ENCODE data around the gene AGPAT3.
"Not testable (repeated sequence)": the region's sequence is repeated elsewhere in the genome, so short reads cannot be mapped to it uniquely, and the experiment has no call there.

Gene AGPAT3

GRCh38 chr21:43882952-43883545 lies 18.0 kb downstream of the AGPAT3 start:
- DNase-seq (ENCODE audit: low read depth in 3 of 3) = no peak

GRCh38 chr21:43884012-43884860 lies 19.2 kb downstream of the AGPAT3 start:
- DNase-seq (ENCODE audit: low read depth in 3 of 3) = no peak

- DNase-seq (ENCODE audit: low read depth in 3 of 3) = no peak
Measured at GRCh38 chr21:43884861-43885417, 19.9 kb downstream of the AGPAT3 start.

DNA sequence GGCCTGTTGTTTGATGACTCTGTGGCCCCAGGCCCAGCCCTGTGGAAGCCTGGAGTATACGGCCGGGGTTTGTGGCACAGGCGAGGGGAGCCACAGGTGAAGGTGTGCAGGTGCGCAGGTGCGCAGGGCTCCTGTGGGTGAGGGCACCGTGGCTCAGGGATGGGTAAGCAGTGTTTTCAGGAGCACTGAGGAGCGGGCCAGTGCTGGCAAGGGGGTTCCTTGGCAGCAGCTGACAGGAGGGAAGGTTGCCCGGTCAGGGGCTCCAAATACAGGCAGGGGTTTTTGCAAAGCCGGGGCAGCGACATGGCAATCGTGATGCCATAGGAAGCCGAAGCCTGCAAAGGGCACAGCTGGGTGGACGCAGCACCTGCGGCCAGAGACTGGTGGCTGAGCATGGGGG lies 20.7 kb downstream of the AGPAT3 start:
- DNase-seq (ENCODE audit: low read depth in 3 of 3) = no peak

- DNase-seq (ENCODE audit: low read depth in 3 of 3) = no peak
Measured at GRCh38 chr21:43886565-43886964, 21.5 kb downstream of the AGPAT3 start.

- no peak for DNase-seq (ENCODE audit: low read depth in 3 of 3)
Measured at GRCh38 chr21:43889069-43889468, 24.0 kb downstream of the AGPAT3 start.

DNA sequence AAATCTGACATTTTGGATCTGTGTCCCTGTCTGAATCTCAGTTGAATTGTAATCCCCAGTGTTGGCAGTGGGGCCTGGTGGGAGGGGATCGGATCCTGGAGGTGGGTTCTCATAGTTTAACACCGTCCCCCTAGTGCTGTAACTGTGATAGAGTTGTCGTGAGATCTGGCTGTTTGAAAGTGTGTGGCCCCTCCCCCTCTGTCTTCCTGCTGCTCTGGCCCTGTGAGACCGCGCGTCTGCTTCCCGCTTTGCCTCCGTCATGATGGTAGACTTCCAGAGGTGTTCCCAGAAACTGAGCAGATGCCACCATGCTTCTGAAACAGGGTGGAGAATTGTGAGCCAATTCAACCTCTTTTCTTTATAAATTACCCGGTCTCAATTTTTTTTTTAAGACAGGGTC lies 25.0 kb downstream of the AGPAT3 start:
- DNase-seq (ENCODE audit: low read depth in 3 of 3) = no peak

GRCh38 chr21:43892334-43892733 lies 27.3 kb downstream of the AGPAT3 start:
- no peak for DNase-seq (ENCODE audit: low read depth in 3 of 3)

DNA sequence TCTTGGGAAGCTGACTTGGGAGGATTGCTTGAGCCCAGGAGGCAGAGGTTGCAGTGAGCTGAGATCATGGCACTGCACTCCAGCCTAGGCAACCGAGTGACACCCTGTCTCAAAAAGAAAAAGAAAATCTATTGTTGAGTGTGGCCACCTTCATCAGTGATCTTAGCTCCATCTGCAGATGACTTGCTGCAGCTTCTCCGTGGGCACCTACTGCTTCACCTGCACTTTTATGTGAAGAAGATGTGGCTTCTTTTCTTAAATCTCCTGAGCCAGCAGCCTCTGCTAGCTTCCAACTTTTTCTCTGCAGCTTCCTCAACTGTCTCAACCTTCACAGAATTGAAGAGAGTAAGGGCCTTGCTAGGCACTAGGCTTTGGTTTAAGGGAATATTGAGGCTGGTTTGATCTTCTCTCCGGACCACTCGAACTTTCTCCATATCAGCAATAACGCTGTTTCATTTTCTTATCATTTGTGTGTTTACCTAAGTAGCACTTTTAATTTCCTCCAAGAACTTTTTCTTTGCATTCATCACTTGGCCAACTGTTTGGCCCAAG lies 28.0 kb downstream of the AGPAT3 start:
- no peak for DNase-seq (ENCODE audit: low read depth in 3 of 3)

DNA sequence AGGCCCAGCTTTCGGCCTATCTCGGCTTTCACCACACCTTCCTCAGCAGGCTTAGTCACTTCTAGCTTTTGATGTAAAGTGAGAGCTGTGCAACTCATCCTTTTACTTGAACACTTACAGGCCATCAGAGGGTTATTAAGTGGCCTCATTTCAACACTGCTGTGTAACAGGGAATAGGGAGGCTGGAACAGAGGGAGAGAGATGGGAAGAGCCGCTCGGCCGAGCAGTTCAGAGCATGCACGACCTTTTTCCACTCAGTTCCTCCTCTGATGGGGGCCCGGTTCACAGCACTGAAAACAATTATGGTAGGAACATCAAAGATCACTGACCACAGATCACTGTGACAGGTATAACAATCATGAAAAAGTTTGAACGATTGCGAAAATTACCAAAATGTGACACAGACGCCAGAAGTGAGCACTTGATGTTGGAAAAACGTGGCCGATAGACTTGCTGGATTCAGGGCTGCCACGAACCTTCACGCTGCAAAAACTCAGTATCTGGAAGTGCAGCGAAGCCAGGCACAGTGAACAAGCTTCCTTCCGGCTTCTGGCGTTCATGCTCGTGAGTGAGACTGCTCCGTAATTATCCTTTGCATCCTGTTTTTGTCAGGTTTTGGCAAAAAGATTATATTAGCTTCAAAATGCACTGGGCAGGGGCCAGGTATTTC lies 28.6 kb downstream of the AGPAT3 start:
- no peak for DNase-seq (ENCODE audit: low read depth in 3 of 3)

GRCh38 chr21:43894206-43894577 lies 29.2 kb downstream of the AGPAT3 start:
- DNase-seq (ENCODE audit: low read depth in 3 of 3) = no peak

GRCh38 chr21:43895196-43895595 lies 30.2 kb downstream of the AGPAT3 start:
- no peak for DNase-seq (ENCODE audit: low read depth in 3 of 3)

DNA sequence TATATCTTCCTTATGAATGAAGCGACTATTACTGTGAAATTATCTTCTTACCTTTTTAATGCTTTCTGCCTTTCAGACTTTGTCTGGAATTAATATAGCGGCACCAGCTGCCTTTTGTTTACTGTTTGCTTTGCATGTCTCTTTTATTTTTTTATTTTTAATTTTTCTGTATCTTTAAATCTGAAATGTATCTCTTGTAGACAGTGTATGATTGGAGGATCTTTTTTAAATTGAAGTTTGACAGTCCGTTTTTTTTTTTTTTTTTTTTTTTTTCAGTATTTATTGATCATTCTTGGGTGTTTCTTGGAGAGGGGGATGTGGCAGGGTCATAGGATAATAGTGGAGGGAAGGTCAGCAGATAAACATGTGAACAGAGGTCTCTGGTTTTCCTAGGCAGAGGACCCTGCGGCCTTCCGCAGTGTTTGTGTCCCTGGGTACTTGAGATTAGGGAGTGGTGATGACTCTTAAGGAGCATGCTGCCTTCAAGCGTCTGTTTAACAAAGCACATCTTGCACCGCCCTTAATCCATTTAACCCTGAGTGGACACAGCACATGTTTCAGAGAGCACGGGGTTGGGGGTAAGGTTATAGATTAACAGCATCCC lies 31.8 kb downstream of the AGPAT3 start:
- not testable (repeated sequence) for DNase-seq (ENCODE audit: low read depth in 3 of 3)

- DNase-seq (ENCODE audit: low read depth in 3 of 3) = no peak
Measured at GRCh38 chr21:43899307-43900077, 34.5 kb downstream of the AGPAT3 start.

GRCh38 chr21:43900078-43900385 lies 35.0 kb downstream of the AGPAT3 start:
- DNase-seq (ENCODE audit: low read depth in 3 of 3) = no peak

GRCh38 chr21:43900690-43901089 lies 35.7 kb downstream of the AGPAT3 start:
- DNase-seq (ENCODE audit: low read depth in 3 of 3) = no peak

DNA sequence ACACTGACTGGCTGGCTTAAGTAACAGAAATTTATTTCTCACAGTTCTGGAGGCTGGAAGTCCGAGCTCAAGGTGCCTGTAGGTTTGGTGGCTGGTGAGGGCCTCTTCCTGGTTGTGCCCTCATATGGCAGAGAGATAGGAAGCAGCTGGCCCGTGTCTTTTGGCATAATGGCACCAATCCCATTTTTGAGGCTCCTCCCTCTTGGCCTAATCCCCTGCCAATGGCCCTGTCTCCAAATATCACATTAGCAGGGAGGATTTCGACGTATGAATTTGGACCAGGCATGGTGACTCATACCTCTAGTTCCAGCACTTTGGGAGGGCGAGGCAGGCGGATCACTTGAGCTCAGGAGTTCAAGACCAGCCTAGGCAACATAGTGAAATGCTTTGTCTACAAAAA lies 37.4 kb downstream of the AGPAT3 start:
- DNase-seq (ENCODE audit: low read depth in 3 of 3) = no peak

GRCh38 chr21:43903451-43904091 lies 38.5 kb downstream of the AGPAT3 start:
- no peak for DNase-seq (ENCODE audit: low read depth in 3 of 3)

DNA sequence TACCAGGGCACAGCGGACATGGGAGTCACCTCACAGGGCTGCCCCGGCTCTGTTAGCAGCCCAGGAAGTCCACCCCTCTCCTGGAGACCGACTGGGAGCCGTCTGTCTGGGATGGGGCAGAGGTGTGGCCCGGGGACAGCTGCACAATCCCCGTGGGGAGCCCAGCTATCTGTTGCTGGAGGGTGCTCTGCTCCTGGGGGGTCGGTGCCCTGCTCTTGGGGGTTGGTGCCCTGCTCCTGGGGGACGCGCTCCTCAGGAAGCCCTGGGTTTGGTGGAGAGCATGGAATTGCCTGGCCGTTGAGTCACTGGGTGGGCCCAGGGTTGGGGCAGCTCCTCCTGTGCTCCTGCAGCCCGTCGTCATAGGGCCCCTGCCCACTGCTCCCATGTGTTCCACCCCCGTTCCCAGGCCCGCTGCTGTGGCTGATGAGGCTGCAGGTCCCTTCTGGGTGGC lies 39.3 kb downstream of the AGPAT3 start:
- DNase-seq (ENCODE audit: low read depth in 3 of 3) = no peak

- DNase-seq (ENCODE audit: low read depth in 3 of 3) = no peak
Measured at GRCh38 chr21:43905726-43906455, 40.9 kb downstream of the AGPAT3 start.
